Type B pancreatic cell (in vitro differentiated cells): Measurements from ENCODE around the gene UGGT1. TPM values are rescaled to one million over a fixed set of nuclear protein-coding genes. Genes with fewer than 3 reads are reported as not detected.

Experiments
- DNase-seq: peaks from one replicate; pipeline ENCODE4 v3.0.0; 2021; ENCODE audit warnings: mixed read lengths; ENCODE audit not compliant: unreplicated experiment; ENCODE audit errors: extremely low spot score
- H3K27ac Mint-ChIP-seq: 2 replicates; pipeline ENCODE4 v1.8.0; 2021; ENCODE audit warnings: mild to moderate bottlenecking, mixed read lengths
- H3K27me3 Mint-ChIP-seq: 2 replicates; pipeline ENCODE4 v1.8.0; 2021; ENCODE audit warnings: mixed read lengths
- H3K36me3 Mint-ChIP-seq: 2 replicates; pipeline ENCODE4 v1.8.0; 2021; ENCODE audit warnings: mixed read lengths
- H3K4me1 Mint-ChIP-seq: one replicate; pipeline ENCODE4 v1.8.0; 2021; ENCODE audit warnings: mixed read lengths; ENCODE audit not compliant: unreplicated experiment
- H3K4me3 Mint-ChIP-seq: 2 replicates; pipeline ENCODE4 v1.8.0; 2021; ENCODE audit warnings: mild to moderate bottlenecking, mixed read lengths
- H3K9me3 Mint-ChIP-seq: 2 replicates; pipeline ENCODE4 v1.8.0; 2021; ENCODE audit warnings: mixed read lengths
- total RNA-seq: library from RNA; stranded (reverse); gene quantifications from 2 replicates; pipeline ENCODE4 v1.2.1, GENCODE V29; 2021; ENCODE audit warnings: low replicate concordance
- TF ChIP-seq, protein P1 (sequence below): fragments of 200-600 bp; sonication (generic); conservative IDR thresholded peaks from 2 replicates; pipeline ENCODE4 v1.5.0; 2021; ENCODE audit warnings: antibody characterized with exemption, mild to moderate bottlenecking

The UGGT1 gene
- total RNA-seq, 1 donor from 2014 or later = 51.1 TPM

DNA sequence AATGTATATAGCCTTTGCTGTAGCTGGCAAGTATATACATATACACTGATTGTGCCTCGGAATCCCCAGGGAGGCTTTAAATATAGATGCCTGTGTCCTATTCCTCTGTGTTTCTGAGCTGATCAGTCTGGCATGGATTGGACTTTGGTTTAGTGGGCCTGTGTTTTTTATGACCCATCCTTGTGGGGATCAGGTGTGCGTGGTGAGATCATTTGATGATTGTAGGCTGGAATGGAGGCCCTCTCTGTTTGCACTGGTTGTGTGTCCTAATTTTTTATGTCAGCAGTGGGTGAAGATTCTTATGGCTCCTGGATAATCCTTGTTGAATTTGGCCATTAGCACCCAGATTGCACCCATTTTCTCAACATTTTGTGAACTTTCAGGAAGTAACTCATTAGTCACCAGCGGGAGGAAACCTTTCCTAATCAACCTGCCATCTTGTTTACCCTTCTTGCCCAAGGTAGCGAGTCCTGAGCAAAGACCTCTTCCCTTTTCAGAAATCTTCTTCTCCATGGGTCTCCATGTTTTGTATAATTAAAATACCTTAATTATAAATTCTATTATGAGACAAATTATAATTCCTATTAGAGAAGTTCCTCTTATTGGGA is 75.8 kb downstream of the UGGT1 start:
- no peaks in the 10 kb centered on the region for H3K4me1 Mint-ChIP-seq
- TF ChIP-seq, protein P1, sequence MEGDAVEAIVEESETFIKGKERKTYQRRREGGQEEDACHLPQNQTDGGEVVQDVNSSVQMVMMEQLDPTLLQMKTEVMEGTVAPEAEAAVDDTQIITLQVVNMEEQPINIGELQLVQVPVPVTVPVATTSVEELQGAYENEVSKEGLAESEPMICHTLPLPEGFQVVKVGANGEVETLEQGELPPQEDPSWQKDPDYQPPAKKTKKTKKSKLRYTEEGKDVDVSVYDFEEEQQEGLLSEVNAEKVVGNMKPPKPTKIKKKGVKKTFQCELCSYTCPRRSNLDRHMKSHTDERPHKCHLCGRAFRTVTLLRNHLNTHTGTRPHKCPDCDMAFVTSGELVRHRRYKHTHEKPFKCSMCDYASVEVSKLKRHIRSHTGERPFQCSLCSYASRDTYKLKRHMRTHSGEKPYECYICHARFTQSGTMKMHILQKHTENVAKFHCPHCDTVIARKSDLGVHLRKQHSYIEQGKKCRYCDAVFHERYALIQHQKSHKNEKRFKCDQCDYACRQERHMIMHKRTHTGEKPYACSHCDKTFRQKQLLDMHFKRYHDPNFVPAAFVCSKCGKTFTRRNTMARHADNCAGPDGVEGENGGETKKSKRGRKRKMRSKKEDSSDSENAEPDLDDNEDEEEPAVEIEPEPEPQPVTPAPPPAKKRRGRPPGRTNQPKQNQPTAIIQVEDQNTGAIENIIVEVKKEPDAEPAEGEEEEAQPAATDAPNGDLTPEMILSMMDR = no peak
- no peak for DNase-seq
- H3K9me3 Mint-ChIP-seq = no peaks in the 10 kb centered on the region
- H3K27me3 Mint-ChIP-seq = no peaks in the 10 kb centered on the region
- H3K27ac Mint-ChIP-seq = no peak overlapping the region
- H3K4me3 Mint-ChIP-seq = no peak overlapping the region
- H3K36me3 Mint-ChIP-seq = peaks cover 25% of the 10 kb centered on the region

DNA sequence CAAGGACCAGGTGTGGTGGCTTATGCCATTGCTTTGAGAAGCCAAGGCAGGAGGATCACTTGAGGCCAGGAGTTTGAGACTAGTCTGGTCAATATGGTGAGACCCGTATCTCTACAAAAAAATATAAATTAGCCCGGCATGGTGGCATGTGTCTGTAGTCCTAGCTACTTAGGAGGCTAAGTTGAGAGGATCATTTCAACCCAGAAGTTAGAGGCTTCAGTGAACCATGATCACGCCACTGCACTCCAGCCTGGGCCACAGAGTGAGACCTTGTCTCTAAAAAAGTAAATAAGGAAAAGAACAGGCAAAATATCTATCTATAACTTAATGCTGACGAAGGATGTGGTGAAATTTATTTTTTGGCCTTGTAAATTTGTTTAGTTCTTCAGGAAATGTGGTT is 78.1 kb downstream of the UGGT1 start:
- DNase-seq = no peak
- no peaks in the 10 kb centered on the region for H3K27me3 Mint-ChIP-seq
- no peaks in the 10 kb centered on the region for H3K9me3 Mint-ChIP-seq
- H3K36me3 Mint-ChIP-seq = peaks cover 34% of the 10 kb centered on the region
- no peak overlapping the region for H3K27ac Mint-ChIP-seq
- TF ChIP-seq, protein P1 = no peak
- no peak overlapping the region for H3K4me3 Mint-ChIP-seq
- no peaks in the 10 kb centered on the region for H3K4me1 Mint-ChIP-seq

DNA sequence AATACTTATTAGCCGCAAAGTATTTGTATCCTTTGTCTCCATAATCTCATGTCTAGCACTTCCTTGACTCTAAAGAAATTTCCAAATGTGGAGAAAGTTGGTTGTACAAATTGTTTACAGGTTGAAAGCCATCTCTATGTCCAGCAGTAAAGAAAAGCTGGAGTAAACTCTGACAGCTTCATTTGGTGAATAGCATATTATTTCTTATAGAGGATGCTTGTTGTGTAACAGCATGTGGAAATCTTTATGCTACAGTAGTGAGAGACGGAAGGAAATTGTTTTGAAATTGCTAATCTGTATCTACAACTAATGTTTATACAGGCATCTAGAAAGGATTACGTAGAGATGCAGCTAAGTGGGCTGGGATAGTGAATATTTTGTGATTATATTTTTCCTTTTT is 78.5 kb downstream of the UGGT1 start:
- H3K36me3 Mint-ChIP-seq = peaks cover 32% of the 10 kb centered on the region
- no peak overlapping the region for H3K27ac Mint-ChIP-seq
- TF ChIP-seq, protein P1 = no peak
- no peak for DNase-seq
- no peaks in the 10 kb centered on the region for H3K4me1 Mint-ChIP-seq
- H3K27me3 Mint-ChIP-seq = no peaks in the 10 kb centered on the region
- no peak overlapping the region for H3K4me3 Mint-ChIP-seq
- no peaks in the 10 kb centered on the region for H3K9me3 Mint-ChIP-seq

DNA sequence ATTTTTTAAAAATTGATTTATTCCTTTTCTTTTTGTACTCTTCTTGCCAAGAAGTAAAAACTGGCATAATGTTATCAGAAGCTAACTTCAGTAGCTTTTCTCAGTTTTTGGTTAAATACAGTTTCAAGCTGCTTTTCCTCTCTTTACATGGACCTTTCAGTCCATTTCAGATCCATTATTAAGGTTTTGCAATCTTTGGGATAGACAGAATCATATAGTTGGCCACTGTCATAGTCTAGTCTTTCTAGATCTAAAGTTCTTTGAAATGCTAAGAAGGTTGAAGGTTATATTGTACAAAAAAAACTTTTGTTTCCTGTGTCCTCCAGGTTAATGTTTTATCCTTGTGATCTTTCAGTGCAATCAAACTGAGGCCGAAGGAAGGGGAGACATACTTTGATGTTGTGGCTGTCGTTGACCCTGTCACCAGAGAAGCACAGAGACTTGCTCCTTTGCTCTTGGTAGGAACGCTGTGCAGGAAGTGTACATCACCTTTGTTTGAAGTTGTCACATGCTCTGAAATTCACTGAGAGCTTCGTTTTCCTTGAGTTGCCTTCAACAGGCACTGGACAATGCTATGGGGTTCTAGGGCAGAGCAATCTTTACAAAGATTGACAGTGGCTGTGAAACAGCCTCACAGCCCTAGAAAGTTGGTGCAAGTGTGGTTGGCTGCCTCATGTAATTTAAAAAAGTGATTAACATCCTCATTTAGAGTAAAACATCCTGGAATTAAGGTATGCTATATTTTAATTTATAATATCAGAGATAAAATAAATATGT is 79.1 kb downstream of the UGGT1 start:
- TF ChIP-seq, protein P1 = no peak
- H3K27ac Mint-ChIP-seq = no peak overlapping the region

DNA sequence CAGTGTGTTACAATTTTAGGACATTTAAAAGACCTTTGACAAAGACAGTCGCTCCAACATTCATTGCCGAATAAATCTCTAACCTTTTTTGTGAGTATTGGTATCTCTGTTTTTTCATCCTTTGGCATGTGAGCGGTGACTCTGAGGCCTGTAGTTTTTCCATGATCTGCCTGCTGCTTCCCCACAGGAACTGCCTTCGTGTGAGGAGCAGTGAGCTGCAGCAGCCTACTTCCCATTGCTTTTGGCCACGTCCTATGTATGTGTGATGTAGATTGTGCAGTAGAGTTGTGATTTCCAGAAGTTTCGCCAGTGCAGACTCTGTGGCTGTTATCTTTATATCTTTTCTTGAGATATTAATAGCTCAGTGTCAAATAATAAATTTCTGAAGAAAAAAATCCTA is 79.8 kb downstream of the UGGT1 start:
- Mint-ChIP-seq H3K27ac (no peak overlapping the region), H3K4me1 (no peaks in the 10 kb centered on the region), H3K36me3 (peaks cover 32% of the 10 kb centered on the region), H3K9me3 (no peaks in the 10 kb centered on the region), H3K4me3 (no peak overlapping the region), H3K27me3 (no peaks in the 10 kb centered on the region)
- no peak for DNase-seq
- TF ChIP-seq, protein P1 = no peak

More for the DNA sequence above, 79.1 kb downstream of the UGGT1 start:
- Mint-ChIP-seq H3K4me3 (no peak overlapping the region), H3K9me3 (no peaks in the 10 kb centered on the region), H3K36me3 (peaks cover 28% of the 10 kb centered on the region), H3K27me3 (no peaks in the 10 kb centered on the region), H3K4me1 (no peaks in the 10 kb centered on the region)
- DNase-seq = no peak
